CD8-positive, alpha-beta memory T cell (primary cell): Measurements from ENCODE around the gene VILL. TPM values are rescaled to one million over a fixed set of nuclear protein-coding genes. Genes with fewer than 3 reads are reported as not detected.
"Not testable (repeated sequence)": the region's sequence is repeated elsewhere in the genome, so short reads cannot be mapped to it uniquely, and the experiment has no call there.

Experiments used
- CTCF ChIA-PET: fragments of 350-600 bp; sonication (Branson Sonifier 250); formaldehyde crosslinking; loops from one replicate; lab custom pipeline; 2021; ENCODE audit warnings: antibody characterized with exemption; lab: Charles Lee
- POLR2A ChIA-PET: fragments of 350-600 bp; sonication (Branson Sonifier 250); formaldehyde crosslinking; loops from one replicate; lab custom pipeline; 2021; ENCODE audit warnings: antibody characterized with exemption; lab: Charles Lee
- DNase-seq, 5 donors: peaks; one replicate each; pipeline versions ENCODE4 v3.0.0 to v3.0.0-alpha.2; 2020 to 2022; ENCODE audit warnings: mixed read lengths in 1 of 5
- H3K27ac ChIP-seq: one replicate; pipeline ENCODE4 v1.7.0; 2013; ENCODE audit warnings: low read depth, mild to moderate bottlenecking, low read length, moderate library complexity
- H3K27me3 ChIP-seq: 2 replicates; pipeline ENCODE4 v1.7.0; 2013; ENCODE audit warnings: low read length, mild to moderate bottlenecking; ENCODE audit not compliant: insufficient read depth, poor library complexity, severe bottlenecking
- H3K36me3 ChIP-seq: 2 replicates; pipeline ENCODE4 v1.7.0; 2013; ENCODE audit warnings: mild to moderate bottlenecking, low read length, moderate library complexity; ENCODE audit not compliant: insufficient read depth
- H3K4me1 ChIP-seq: 2 replicates; pipeline ENCODE4 v1.7.0; 2013; ENCODE audit warnings: mild to moderate bottlenecking, low read length, moderate library complexity; ENCODE audit not compliant: insufficient read depth
- H3K4me3 ChIP-seq: 2 replicates; pipeline ENCODE4 v1.7.0; 2013; ENCODE audit warnings: mild to moderate bottlenecking, low read length
- H3K9me3 ChIP-seq: 2 replicates; pipeline ENCODE4 v1.7.0; 2013; ENCODE audit warnings: mild to moderate bottlenecking, low read length
- H3K27ac Mint-ChIP-seq, 8 donors: one replicate each; pipeline ENCODE4 v1.8.0; 2020 to 2021; ENCODE audit warnings: mixed read lengths in 8 of 8, mild to moderate bottlenecking in 6 of 8, inconsistent platforms in 3 of 8, moderate library complexity in 3 of 8
- H3K27me3 Mint-ChIP-seq, 2 donors: one replicate each; pipeline ENCODE4 v1.8.0; 2020 to 2021; ENCODE audit warnings: mixed read lengths in 2 of 2, mild to moderate bottlenecking in 1 of 2, moderate library complexity in 1 of 2
- H3K36me3 Mint-ChIP-seq, 3 donors: one replicate each; pipeline ENCODE4 v1.8.0; 2020 to 2021; ENCODE audit warnings: mixed read lengths in 3 of 3, inconsistent platforms in 1 of 3, mild to moderate bottlenecking in 1 of 3
- H3K4me1 Mint-ChIP-seq, 3 donors: one replicate each; pipeline ENCODE4 v1.8.0; 2020 to 2021; ENCODE audit warnings: mixed read lengths in 3 of 3, inconsistent platforms in 1 of 3, mild to moderate bottlenecking in 1 of 3
- H3K4me3 Mint-ChIP-seq, 7 donors: one replicate each; pipeline ENCODE4 v1.8.0; 2020 to 2021; ENCODE audit warnings: mixed read lengths in 7 of 7, mild to moderate bottlenecking in 6 of 7, moderate library complexity in 4 of 7, inconsistent platforms in 2 of 7
- H3K9me3 Mint-ChIP-seq, 5 donors: one replicate each; pipeline ENCODE4 v1.8.0; 2020 to 2022; ENCODE audit warnings: mixed read lengths in 5 of 5, mild to moderate bottlenecking in 3 of 5, moderate library complexity in 2 of 5, inconsistent platforms in 1 of 5
- polyA plus RNA-seq: library from polyadenylated mRNA; unstranded; fragments of 300-500 nt; fragmentation: Illumina TruSeq; gene quantifications from one replicate; pipeline ENCODE4 v1.2.3, GENCODE V29; 2021
- total RNA-seq, 2 experiments: library from RNA; stranded (reverse); gene quantifications; one replicate each; pipeline ENCODE4 v1.2.3, GENCODE V29; 2021

The VILL gene
- total and polyA plus RNA-seq, 3 experiments from 2014 or later, result 14.7 to 16.8 (median 15.8) TPM

DNA sequence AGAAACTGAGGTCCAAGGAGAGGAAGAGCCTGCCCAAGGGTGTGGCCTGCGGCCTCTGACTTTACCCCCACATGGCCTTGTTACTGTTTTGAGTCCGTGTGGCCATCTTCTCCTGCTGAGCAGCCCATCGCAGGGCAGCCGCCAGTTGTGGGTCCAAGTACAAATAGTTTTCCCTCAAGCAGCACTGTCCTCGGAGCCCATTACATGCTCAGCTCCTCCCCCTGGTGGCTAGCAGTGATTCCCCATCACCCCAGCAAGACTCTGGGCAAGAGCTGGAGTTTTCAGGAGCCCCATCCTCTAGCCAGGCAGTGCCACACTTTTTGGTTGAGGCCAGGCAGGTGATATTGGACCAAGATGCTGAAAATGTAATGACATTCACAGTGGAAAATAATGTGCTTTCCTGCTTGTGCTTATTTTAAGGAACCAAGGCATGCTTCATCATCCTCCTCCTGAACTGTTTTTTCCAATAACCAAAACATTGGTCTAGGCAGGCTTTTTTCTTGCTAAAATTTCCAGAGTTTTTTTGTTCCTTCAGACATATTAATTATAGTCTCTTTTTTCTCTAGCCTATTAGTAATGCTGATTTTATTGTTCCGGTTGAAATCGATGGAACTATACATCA, 23.2 kb upstream of the VILL start:
- Mint-ChIP-seq H3K4me3 (no peak overlapping the region), H3K9me3 (no peaks in the 10 kb centered on the region), H3K4me1 (no peaks in the 10 kb centered on the region), H3K27ac (no peak overlapping the region), H3K27me3 (peaks cover 0 to 5% of the 10 kb centered on the region in 2 donors), H3K36me3 (no peaks in the 10 kb centered on the region)
- ChIA-PET POLR2A (no interaction called here), CTCF (interaction anchor here (0.6 to 3.7 kb wide), 9 partner anchors 9 to 513 kb away, joined by 3 to 30 read pairs (median 3); no protein-coding TSS in a partner anchor)
- DNase-seq, result peak; percentile 12 to 58 (median 32)
- Histone ChIP-seq H3K4me3 (no peak overlapping the region), H3K27ac (no peak overlapping the region), H3K36me3 (no peaks in the 10 kb centered on the region), H3K4me1 (no peaks in the 10 kb centered on the region), H3K27me3 (no peaks in the 10 kb centered on the region), H3K9me3 (no peaks in the 10 kb centered on the region)

DNA sequence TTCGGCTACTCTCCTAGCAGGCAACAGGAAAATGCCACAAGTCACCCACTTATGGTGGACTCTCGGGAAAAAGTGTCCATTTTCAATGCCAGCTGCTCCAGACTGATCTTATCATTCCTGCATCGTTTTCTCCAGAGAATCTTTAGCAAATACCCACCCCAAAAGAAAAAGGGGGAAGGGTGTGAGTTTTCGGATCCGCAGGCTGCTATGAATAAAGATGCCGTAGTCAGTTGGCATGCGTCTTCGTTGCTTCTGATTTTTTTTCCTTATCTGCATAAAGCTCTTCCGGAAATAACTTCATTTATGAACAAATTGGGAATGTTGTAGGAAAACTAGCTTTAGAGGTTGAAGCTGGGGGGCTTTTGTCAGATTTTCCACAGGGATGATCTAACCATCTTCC, 22.4 kb upstream of the VILL start:
- Mint-ChIP-seq H3K4me3 (peak overlapping the region in 1 of 7 donors; percentile 45), H3K9me3 (no peaks in the 10 kb centered on the region), H3K36me3 (no peaks in the 10 kb centered on the region), H3K4me1 (no peaks in the 10 kb centered on the region), H3K27me3 (peaks cover 0 to 5% of the 10 kb centered on the region in 2 donors), H3K27ac (no peak overlapping the region)
- CTCF ChIA-PET, result interaction anchor here (1.2 to 3.7 kb wide), 5 partner anchors 10 to 116 kb away, joined by 3 to 30 read pairs (median 5); no protein-coding TSS in a partner anchor
- DNase-seq, result no peak
- Histone ChIP-seq H3K36me3 (no peaks in the 10 kb centered on the region), H3K9me3 (no peaks in the 10 kb centered on the region), H3K4me1 (no peaks in the 10 kb centered on the region), H3K27ac (no peak overlapping the region), H3K27me3 (no peaks in the 10 kb centered on the region), H3K4me3 (no peak overlapping the region)
- POLR2A ChIA-PET, result no interaction called here

DNA sequence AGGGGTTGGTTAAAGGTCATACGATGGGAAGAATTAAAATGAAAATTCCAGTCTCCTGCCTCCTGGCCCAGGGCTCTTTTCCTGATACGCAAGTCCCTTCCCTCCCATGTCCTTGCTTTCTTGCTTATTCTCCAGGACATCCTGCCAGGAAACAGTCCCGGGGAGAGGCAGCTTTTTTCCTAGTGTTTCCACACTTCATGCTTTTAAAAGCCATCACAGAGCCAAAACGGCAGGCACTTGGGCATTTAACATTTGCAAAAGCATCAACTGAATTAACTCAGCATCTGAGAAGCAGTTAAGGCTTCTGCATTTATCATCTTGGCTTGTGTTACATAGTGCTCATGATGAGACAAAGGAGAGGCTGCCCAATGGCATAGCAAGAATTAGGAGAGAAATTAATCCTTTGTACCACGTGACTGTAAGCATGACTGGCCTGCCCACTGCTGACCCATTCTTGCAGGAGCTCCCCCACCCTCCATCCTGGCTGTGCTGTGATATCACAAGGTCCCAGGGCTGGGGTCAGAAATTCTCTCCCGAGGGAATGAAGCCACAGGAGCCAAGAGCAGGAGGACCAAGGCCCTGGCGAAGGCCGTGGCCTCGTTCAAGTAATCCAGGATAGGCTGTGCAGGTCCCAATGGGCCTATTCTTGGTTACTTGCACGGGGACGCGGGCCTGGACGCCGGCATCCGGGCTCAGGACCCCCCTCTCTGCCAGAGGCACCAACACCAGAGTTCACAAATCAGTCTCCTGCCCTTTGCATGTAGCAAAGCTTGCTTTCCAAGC, 21.6 kb upstream of the VILL start:
- Histone ChIP-seq H3K27me3 (no peaks in the 10 kb centered on the region), H3K4me3 (no peak overlapping the region), H3K27ac (no peak overlapping the region), H3K9me3 (no peaks in the 10 kb centered on the region), H3K36me3 (no peaks in the 10 kb centered on the region), H3K4me1 (no peaks in the 10 kb centered on the region)
- ChIA-PET CTCF (interaction anchor here (1.6 to 3.7 kb wide), 3 partner anchors 113 to 117 kb away, joined by 5 to 30 read pairs (median 7); no protein-coding TSS in a partner anchor), POLR2A (no interaction called here)
- Mint-ChIP-seq H3K27me3 (peaks cover 0 to 5% of the 10 kb centered on the region in 2 donors), H3K36me3 (no peaks in the 10 kb centered on the region), H3K4me1 (no peaks in the 10 kb centered on the region), H3K27ac (peak overlapping the region in 2 of 8 donors; percentile 73 to 77), H3K4me3 (no peak overlapping the region), H3K9me3 (no peaks in the 10 kb centered on the region)
- no peak for DNase-seq

GRCh38 chr3:37969596-37970100, 20.9 kb upstream of the VILL start:
- Histone ChIP-seq H3K9me3 (no peaks in the 10 kb centered on the region), H3K4me3 (no peak overlapping the region), H3K27me3 (no peaks in the 10 kb centered on the region), H3K27ac (no peak overlapping the region), H3K36me3 (no peaks in the 10 kb centered on the region), H3K4me1 (no peaks in the 10 kb centered on the region)
- Mint-ChIP-seq H3K4me3 (no peak overlapping the region), H3K27ac (peak overlapping the region in 3 of 8 donors; percentile 26 to 51 (median 33)), H3K9me3 (no peaks in the 10 kb centered on the region), H3K4me1 (peaks cover under 1 to 2% (median under 1%) of the 10 kb centered on the region in 3 donors), H3K27me3 (peaks cover 0 to 5% of the 10 kb centered on the region in 2 donors), H3K36me3 (no peaks in the 10 kb centered on the region)
- DNase-seq, result no peak
- ChIA-PET CTCF (interaction anchor here (1.6 kb wide), 1 partner anchor 114 kb away, joined by 7 read pairs; no protein-coding TSS in a partner anchor), POLR2A (no interaction called here)

- ChIA-PET POLR2A (no interaction called here), CTCF (interaction anchor here (1.6 kb wide), 1 partner anchor 115 kb away, joined by 7 read pairs; no protein-coding TSS in a partner anchor)
- DNase-seq, result no peak
- Mint-ChIP-seq H3K4me3 (no peak overlapping the region), H3K9me3 (no peaks in the 10 kb centered on the region), H3K36me3 (no peaks in the 10 kb centered on the region), H3K4me1 (peaks cover 4 to 5% (median 4%) of the 10 kb centered on the region in 3 donors), H3K27me3 (peaks cover 0 to 5% of the 10 kb centered on the region in 2 donors), H3K27ac (peak overlapping the region in 1 of 8 donors; percentile 35)
- Histone ChIP-seq H3K4me3 (no peak overlapping the region), H3K27ac (no peak overlapping the region), H3K9me3 (no peaks in the 10 kb centered on the region), H3K27me3 (no peaks in the 10 kb centered on the region), H3K36me3 (no peaks in the 10 kb centered on the region), H3K4me1 (no peaks in the 10 kb centered on the region)
These were observed 19.8 kb upstream of the VILL start for GRCh38 chr3:37970802-37971201.

DNA sequence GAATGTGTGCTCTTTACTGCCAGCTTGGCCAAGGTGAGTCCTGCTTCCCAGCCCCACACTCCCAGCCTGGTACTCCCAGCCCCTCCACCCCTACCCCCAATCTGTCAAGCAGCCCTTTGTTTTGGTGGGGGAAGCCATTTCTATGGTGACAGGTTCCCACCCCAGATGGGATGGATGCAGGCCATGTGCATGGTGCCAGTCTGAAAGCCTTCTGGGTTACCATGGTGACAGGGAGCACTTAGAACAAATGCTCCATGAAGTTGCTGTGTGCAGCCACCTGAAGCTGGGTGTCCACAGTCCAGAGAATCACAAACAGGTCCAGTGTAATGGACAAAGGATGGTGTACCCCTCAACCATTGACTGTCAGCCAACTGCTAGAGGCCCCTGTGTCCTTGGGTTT, 19.1 kb upstream of the VILL start:
- no peaks in the 10 kb centered on the region for H3K4me1 ChIP-seq
- Mint-ChIP-seq H3K36me3 (no peaks in the 10 kb centered on the region), H3K9me3 (no peaks in the 10 kb centered on the region), H3K4me3 (no peak overlapping the region), H3K27ac (no peak overlapping the region), H3K4me1 (peaks cover 4 to 5% (median 4%) of the 10 kb centered on the region in 3 donors), H3K27me3 (peaks cover 0 to 5% of the 10 kb centered on the region in 2 donors)
- H3K27ac ChIP-seq, result no peak overlapping the region
- CTCF ChIA-PET, result no interaction called here
- POLR2A ChIA-PET, result no interaction called here
- H3K4me3 ChIP-seq, result no peak overlapping the region
- DNase-seq, result no peak
- H3K27me3 ChIP-seq, result no peaks in the 10 kb centered on the region
- H3K36me3 ChIP-seq, result no peaks in the 10 kb centered on the region
- no peaks in the 10 kb centered on the region for H3K9me3 ChIP-seq

DNA sequence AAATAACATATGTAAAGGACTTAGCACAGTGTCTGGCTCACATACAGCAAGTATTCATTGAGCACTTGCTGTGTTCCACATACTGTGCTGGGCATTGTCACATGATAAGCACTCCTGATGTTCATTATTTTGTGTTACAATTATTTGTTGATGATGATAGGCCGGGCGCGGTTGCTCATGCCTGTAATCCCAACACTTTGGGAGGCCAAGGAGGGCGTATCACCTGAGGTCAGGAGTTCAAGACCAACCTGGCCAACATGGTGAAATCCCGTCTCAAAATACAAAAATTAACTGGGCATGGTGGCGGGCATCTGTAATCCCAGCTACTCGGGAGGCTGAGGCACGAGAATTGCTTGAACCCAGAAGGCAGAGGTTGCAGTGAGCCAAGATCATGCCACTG, 18.5 kb upstream of the VILL start:
- H3K4me3 ChIP-seq, H3K27me3 Mint-ChIP-seq, H3K27ac ChIP-seq, H3K4me3 Mint-ChIP-seq, H3K36me3 Mint-ChIP-seq, H3K9me3 Mint-ChIP-seq, H3K27ac Mint-ChIP-seq, DNase-seq, H3K36me3 ChIP-seq, H3K4me1 ChIP-seq, POLR2A ChIA-PET, H3K27me3 ChIP-seq, H3K9me3 ChIP-seq, H3K4me1 Mint-ChIP-seq: not testable (repeated sequence)
- CTCF ChIA-PET, result interaction anchor here (1.5 to 4.3 kb wide), 2 partner anchors 31 to 68 kb away, joined by 3 to 65 read pairs; no protein-coding TSS in a partner anchor
